Measurements from ENCODE around the gene LY86.

Gene LY86

DNA sequence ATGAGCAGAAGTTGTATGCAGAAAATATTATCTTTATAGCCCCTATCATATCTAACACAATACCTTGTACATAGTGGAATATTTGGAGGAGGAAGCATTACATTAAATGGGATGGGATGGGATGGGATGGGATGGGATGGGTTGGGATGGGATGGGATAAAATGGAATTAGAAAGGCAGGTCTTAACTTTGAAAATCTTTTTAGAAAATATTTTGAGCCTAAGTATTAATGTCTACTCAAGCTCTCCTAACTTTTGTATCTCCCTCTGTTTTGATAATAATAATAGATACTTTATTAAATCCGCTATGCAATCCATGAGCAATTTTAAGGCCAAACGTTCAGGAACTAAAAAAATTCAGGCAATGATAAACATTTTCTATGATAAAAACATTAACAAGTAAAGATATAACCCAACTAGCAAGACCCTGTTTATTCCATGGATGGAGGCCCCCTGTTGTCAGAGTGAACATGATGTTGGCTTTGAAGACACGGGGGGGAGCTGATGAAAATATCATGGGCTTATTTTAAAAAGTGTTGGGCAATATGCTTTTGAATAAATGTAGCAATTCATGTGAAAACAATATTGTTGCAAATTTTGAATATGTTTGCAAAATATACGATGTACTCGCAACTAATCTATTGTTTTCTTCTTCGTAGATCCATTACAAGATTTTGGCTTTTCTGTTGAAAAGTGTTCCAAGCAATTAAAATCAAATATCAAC lies 35.9 kb downstream of the LY86 start:
- DNase-seq = no peak

DNA sequence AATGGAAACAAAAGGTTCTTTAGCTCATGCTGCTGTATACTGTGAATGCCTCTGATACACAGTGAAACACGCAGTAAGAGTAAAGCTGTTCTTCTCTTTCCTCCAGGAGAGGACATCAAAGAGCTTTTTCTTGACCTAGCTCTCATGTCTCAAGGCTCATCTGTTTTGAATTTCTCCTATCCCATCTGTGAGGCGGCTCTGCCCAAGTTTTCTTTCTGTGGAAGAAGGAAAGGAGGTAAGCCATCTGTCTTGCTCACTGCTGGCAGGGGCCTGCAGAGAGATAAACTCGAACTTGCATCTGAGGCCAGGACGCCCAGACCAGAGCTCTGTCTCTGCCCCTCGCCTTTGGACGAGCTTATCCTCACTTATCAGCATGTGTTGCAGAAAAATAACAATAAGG lies 37.7 kb downstream of the LY86 start:
- no peak for DNase-seq

DNA sequence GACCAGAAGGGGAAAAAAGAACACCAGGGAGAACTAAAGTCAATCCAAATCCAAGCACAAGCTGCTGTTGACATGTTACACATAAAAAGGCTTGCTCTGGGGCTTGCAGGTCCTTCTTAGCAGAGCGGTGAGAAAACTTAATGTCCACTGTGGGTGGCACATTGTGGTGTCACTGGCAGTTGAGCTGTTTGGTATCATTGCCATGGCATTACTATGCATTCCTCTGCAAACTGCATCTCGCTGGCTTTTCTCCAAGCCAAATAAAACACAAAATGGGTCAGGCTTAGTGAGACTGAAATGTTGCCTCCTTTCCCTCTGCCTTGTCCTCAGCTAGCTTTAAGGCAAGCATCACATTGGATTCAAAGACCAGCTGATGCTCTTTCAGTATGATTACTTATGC lies 40.9 kb downstream of the LY86 start:
- DNase-seq = no peak

DNA sequence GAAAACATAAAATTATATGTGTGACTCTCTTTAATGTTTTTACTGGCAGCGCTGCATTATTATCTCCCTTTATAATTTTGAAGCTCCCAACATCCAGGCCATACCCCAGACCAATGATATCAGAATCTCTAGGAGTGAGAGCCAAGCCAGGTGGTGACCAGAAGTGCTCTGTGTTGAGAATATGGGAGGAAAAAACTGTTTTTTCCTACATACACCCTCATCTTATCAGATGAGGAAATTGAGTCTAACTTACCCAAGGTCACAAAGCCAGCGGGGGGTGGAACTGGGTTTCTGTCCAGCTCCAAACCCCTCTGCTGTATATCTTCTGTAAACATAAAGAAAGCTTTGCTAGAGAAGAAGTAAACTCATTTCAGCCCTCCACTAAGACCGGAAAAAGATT lies 42.5 kb downstream of the LY86 start:
- no peak for DNase-seq

DNA sequence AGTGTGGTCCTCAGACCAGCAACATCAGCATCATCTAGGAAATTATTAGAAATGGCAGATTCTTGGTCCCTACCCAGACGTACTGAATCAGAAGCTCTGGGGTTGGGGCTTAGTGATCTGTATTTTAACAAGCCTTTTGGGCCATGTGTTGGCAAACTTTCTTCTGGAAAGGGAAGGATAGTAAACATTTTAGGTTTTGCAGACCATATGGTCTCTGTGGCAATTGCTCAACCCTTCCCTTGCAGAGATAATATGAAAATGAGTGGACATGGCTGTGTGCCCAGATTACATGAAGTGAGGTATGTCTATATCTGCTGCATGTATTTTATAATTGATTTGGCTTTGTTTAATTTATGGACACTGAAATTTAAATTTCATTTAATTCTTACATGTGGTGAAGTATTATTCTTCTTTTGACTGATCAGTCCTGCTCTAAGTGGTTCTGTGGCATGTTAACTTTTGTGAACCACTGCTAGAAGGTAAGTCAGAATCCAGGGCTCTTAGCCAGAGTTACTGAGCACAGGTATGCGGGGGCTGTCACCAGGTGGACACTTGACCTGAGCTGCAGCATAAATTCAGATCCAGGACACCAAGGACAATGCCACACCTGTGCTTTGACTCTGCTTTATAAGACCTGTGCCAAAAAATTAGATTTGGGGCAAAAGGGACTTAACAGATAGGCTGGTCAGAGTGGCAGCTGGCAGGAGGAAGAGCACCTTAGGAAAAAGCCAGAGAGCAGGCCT lies 43.2 kb downstream of the LY86 start:
- DNase-seq = no peak

DNA sequence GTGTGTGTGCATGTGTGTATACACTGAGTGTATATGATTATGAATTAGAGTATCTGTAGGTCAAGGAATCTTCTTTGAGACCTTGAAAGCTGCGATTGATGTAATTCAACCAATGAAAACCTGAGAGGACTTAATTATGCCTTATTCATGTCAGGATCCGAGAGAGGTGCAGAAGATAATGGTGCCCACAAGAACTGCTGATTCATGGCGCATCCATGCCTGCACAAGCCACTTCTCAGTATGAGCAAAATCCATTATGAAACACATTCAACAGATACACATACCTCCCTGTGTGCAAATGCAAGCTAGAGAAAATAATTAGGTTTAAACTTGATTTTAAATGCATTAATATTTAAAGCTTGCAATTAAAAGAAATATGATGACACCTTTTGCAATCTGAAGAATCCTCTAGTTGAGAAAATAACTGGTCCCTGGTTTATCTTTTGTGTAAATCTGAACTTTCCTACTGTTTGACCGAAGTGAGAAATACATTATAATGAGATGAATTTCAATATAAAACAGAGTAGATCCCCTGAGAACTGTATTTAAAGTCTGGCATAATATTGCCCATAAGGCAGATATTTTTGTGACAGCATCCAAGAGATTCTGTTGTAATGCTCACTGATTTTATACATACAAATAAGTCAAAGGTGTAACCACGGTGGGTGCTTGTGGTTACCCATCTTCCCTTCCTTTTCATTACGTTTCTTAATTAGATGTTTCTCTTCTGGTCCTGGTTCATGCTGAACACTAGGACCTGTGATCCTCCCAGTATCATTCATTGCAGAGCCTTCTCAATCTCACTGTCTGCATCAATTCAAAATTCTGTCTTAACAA lies 45.6 kb downstream of the LY86 start:
- DNase-seq = no peak

DNA sequence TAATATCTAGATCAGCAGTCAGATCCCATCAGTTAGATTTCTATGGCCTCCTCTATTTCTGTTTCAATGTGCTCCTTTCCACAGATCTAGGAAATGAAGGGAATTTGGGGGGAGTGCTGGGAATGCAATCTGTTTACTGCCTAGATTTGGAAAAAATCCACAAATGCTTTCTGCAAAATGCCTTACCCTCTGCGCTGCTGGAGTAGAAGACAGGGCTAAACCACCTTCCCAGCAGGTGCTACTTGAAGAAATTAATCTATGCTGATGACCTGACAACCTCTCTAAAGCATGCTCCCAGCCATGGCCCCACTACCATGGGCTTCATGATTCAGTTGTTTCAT lies 46.2 kb downstream of the LY86 start:
- DNase-seq = no peak

DNA sequence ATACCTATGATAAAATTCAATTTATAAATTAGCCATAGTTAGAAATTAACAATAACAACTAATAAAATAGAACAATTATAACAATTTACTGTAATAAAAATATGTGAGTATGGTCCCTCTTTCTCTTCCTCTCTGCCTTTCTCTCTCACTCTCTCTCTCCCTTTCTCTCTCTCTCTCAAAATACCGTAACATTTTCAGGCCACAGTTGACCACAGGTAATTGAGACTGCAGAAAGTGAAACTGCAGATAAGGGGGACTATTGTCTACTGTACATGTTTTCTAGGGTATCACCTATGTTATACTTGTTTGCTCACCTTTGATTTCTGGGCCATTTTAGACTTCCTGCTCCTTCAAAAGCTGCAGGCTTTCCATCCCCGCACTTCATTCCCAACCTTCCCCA lies 46.8 kb downstream of the LY86 start:
- no peak for DNase-seq

DNA sequence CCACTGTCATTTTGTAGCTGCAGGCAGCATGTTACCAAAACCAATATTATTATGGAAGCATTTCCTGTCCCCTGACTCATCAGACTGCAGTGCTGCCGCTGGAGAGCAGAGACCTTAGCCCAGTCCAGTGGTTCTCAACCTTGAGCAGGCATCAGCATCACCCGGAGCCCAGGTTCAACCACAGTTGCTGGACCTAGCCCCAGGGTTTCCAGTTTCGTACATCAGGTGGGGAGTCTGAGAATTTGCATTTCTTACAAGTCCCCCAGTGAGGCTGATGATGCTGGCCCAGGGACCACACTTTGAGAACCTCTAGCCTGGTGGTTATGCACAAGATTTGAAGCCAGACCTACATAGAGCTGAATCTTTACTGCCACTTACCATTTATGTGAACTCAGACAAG lies 47.3 kb downstream of the LY86 start:
- DNase-seq = no peak

DNA sequence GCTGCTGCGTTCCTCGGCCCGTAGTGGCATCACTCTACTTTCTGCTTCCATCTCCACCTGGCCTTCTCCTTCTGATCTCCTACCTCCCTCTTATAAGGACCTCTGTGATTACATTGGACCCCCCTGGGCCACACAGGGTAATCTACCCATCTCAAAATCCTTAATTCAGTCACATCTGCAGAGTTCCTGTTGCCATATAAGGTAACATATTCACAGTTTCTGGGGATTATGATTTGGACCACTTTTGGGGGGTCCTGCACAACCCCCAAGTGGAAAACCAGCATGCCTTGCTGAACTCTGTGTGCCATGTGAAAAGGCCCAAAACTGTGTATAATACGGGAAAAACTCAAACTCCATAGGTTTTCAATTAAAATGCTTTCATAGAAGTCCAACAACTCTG lies 51.1 kb downstream of the LY86 start:
- DNase-seq = no peak

DNA sequence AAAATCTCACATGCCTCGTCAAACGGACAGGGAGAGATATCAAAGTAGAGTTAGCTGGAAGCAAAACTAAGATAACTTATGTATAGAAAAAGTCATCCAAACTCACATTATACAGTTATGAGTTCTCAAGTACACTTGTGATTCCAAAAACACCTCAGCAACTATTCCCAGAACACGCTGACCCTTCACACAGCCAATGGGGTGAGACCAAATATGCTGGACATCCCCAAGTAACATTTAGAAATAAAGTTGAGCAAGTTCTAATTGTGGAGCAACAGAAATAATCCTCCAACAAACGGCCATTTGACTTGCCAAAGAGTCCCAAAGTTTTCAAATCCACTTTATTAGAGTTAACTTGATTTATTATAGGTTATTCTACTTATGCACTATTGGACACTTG lies 52.4 kb downstream of the LY86 start:
- no peak for DNase-seq

DNA sequence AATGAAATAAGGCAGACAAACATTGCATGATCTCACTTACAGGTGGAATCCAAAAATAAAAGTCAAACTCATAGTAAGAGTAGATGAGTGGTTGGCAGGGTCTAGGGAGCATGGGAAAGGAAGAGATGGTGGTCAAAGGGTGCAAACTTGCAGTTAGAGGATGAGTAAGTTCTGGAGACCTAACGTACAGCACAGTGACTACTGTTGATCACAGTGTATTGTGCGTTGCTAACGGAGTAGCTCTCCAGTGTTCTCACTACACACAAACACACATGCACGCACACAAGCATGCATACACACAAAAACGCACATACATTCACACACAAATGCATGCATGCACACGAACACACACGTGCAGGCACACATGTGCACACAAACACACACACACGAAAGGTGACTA lies 54.9 kb downstream of the LY86 start:
- no peak for DNase-seq

DNA sequence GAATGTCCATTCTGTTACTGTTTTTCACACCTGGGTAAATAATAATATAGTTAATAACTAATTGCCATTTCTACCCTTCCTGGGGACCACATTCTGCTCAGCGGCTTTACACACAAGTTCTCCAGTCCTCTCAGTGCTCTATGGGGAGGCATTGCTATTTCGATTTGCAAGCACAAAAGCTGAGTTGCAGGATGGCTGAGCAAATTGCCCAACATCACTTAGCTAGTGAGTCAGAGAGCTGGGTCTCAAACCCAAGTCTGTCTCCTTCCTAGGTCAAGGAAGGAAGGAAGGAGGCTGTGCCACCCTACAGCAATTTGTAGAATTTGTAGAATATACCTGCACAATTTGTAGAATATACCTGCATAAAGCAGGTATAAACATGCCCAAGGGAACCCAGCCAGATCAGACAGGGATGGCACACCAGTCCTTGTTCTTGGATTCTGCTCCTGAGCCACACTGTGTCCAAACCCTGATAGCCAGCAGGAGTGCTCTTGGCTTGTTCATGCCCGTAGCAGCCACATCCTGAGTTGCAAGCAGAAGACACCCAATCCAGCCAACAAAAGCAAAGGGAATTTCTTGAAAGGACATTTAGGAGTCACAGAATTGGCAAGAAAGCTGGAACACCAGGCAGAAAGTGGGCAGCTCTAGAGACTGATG lies 56.9 kb downstream of the LY86 start:
- DNase-seq = no peak

DNA sequence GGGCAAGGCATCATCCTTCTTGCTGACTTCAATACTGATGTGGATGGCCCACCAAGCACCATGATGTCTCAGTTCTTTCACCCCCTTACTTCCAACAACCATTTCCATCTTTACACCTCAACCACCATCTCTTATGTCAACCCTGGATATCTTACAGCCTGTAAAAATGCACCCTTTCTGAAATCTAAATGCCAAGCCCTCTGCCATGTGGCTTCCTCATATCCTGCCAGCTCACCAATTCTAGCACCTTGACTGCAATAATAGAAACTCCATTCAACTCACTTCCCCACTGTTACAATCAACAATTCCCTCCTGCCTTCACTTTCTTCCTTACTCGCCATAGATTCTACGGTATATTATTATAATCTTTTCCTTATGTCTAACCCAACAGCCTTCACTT lies 57.9 kb downstream of the LY86 start:
- no peak for DNase-seq

DNA sequence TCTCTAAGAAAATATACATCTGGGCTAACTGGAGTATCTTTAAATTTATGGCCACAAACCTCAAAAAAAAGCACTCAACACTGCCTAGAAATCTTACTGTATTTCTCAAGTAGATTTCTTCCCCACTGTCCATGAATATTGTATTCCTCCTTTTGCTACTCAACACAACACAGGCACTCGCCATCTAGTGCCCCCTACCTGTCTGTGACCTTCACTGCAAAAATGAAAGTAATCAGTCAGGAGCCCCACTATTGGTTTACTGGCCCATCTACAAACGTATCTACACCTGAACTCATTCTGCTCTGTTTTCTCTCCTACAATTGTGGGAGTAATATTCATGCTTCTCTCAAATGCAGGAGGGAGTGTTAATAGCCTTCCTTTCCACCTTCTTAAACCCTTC lies 58.3 kb downstream of the LY86 start:
- DNase-seq = no peak

DNA sequence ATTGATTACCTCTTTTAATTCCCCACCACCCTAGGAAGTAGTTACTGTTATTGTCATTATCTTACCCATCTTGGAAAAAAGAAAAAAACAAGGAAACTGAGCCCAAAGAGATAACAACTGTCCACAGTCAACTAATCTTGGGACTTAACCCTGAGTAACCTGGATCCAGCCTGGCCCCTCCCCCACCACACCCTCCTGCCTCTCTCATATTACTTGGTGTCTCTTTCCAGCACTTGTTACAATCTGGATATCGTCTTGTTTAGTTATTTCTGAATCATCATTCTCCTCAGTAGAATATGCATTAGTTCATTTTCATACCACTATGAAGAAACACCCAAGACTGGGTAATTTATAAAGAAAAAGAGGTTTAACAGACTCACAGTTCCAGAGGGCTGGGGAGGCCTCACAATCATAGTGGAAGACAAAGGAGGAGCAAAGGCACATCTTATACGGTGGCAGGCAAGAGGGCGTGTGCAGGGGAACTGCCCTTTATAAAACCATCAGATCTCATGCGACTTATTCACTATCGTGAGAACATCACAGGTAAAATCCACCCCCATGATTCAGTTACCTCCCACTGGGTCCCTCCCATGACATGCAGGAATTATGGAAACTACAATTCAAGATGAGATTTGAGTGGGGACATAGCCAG lies 60.3 kb downstream of the LY86 start:
- DNase-seq = no peak

DNA sequence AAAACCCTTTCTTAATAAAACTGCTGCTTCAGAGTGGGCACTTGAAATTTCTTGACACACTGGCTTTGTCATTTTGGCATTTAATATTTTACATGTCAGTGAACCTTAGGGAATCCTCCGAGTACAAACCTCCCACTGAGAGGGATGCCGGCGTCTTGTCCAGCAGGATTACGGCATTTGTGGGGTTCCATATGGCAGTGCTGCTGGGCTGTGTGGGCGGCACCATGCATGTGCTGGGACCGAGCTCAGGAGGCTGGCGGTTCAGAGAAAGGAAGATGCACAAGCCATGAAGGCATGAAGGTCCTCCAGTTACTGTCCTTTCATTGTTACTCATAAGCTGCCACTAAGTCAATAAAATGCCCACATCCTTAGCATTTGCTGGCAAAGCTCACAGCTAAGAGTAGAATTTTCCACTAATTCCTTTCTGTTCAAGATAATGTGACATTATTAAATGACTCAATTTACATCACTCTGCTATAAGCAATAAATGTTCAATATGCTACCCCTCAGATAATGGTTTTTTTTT lies 61.4 kb downstream of the LY86 start:
- no peak for DNase-seq

DNA sequence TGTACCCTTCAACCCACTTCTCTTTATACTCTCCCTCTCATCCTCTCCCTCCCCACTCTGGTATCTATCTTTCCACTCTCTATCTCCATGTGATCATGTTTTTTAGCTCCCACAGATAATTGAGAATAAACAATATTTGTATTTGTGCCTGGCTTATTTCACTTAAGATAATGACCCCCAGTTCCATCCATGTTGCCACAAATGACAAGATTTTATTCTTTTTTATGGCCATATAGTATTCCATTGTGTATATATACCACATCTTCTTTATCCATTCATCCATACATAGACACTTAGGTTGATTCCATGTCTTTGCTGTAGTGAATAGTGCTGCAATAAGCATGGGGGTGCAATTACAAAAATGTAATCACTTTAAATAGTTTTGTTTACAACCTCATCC lies 62.3 kb downstream of the LY86 start:
- no peak for DNase-seq

DNA sequence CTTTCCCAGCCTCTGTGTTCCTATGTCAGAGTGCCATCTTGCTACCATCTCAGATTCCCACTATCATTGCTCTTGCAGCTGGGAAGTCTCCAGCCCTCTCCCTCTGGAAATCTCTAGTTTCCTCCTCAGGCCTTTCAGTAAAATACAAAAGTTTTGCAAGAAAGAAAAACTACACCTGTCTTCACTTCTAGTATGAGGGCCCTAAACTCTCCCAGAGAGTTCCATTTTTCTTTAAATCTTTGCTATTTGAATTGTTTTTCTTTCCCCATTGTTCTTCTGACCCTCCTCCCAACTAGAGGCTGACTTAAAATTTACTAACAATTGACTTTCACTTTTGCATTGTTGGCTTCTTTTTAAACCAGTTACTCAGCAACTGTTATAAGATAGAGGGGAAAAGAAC lies 62.8 kb downstream of the LY86 start:
- no peak for DNase-seq

DNA sequence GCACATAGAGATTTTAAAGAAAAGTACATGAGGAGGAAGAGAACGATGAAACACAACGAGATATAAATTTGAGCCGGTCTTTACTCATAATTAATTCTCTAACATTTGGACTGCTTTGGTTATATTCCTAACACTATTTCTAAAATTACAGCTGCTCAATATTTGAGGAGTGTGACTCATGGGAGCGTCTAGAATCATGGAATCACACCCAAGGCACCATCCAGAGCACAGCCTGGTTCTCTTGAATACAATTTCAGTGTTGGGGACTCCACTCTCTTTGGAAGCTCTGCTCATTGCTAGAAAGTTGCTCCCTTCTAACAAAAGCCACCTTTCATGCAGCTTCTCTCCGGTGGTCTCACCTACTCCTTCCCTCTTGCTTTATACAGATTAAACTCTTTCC lies 64.4 kb downstream of the LY86 start:
- DNase-seq = no peak

DNA sequence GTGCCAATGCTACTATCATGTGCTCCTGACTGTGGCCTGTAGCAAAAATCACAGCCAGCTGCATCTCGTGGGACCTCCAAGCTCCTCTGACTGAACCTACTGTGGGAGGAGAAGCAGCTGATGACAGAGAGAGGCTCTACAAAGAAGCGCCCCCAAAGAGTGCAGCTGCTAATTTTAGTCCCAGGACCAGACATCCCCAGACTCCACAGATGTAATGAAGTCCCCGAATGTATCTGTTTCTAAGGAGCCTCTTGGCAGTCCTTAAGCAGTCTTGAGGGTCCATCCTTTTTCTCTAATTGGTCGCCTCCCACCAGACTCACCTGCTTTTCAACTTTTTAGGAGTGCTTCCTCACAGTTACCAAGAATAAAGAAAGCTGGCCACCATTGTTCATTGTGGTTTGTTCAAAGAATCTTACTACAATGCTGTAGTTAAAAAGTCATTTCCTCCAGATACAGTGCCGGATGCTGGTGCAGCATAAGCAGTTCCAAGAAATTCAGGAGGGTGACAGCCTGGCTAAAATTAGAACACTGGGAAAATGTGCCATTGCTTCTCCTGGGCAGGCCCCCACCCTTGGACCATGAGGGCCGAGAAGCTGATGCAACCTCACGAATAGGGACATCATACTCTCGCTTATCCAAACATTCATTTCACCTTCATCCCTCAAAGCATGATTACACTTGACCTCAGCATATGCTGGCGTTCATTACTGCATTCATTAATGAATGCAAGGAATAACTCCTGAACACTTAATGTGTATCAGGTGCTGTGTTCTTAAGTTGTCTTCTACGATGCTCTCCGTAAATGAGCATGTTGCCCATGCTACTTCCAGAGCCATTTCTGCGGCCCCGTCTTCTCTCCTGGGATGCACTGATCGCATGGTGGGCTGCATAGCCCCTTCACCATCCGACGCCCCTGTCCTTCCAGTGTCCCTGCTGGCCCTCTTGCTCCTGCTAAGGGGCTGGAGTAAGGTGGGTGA lies 66.4 kb downstream of the LY86 start:
- DNase-seq = peak; percentile 17
